ENCODE results near the gene SLC16A8.

The SLC16A8 gene

DNA sequence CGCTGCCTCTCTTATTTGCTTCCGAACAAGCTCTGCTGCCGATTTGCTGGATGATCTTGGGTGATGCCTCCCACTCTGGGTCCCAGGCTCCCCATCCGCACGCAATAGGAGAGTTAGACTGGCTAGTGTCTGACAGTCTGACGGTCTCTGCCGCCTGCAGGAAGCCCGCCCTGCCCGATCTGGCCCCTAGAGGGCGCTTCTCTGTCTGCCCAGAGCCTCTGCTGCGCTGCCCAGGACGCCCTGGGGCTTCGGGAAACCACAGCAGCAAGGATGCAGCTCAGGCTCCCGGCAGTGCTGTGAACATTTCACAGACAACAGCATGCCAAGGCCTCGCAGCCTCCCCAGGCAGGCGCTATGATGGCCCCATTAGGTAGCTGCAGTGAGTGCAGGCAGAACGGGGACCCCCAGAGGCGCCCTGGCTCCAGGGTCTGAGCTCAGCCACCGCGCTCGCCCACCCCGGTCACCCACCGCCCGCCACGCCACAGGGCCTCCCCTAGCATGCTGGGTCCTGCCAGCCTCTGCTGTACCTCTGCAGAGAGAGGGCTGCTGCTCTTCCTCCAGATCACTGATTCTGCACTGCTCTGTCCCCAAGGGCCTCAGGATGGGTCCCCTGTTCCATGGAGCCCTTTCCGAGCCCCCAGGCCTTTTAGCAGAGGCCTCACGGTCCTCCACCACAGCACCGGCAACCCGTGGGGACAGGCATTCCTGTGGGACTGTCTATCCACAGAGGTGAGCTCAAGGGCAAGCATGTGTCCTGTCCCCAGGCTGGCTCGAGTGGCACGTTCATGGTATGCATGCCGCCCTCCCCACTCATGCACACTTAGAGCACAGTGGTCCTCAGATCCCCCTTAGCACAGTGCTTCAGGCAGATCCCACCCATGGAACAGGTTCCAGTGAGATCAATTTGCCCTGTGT, 30.8 kb upstream of the SLC16A8 start:
- no peak overlapping the region for H3K4me3 ChIP-seq (ENCODE audit: low read depth, low read length)

- no peak overlapping the region for H3K4me3 ChIP-seq (ENCODE audit: low read depth, low read length)
Observed at GRCh38 chr22:38112381-38112780, 28.4 kb upstream of the SLC16A8 start.

GRCh38 chr22:38111925-38112355, 28.0 kb upstream of the SLC16A8 start:
- no peak overlapping the region for H3K4me3 ChIP-seq (ENCODE audit: low read depth, low read length)

- no peak overlapping the region for H3K4me3 ChIP-seq (ENCODE audit: low read depth, low read length)
Observed at GRCh38 chr22:38110863-38111852, 27.2 kb upstream of the SLC16A8 start.

- H3K4me3 ChIP-seq (ENCODE audit: low read depth, low read length), result no peak within 1 kb of the TSS
Observed at GRCh38 chr22:38110008-38110862, 26.3 kb upstream of the SLC16A8 start, which contains the start of gene BAIAP2L2. TSS of gene BAIAP2L2 (minus strand) at chr22:38110684. CDS start at chr22:38110525, 159 bp downstream.

GRCh38 chr22:38109371-38110001, 25.5 kb upstream of the SLC16A8 start:
- H3K4me3 ChIP-seq (ENCODE audit: low read depth, low read length), result no peak overlapping the region

- H3K4me3 ChIP-seq (ENCODE audit: low read depth, low read length), result no peak overlapping the region
Observed at GRCh38 chr22:38108561-38109319, 24.8 kb upstream of the SLC16A8 start.

DNA sequence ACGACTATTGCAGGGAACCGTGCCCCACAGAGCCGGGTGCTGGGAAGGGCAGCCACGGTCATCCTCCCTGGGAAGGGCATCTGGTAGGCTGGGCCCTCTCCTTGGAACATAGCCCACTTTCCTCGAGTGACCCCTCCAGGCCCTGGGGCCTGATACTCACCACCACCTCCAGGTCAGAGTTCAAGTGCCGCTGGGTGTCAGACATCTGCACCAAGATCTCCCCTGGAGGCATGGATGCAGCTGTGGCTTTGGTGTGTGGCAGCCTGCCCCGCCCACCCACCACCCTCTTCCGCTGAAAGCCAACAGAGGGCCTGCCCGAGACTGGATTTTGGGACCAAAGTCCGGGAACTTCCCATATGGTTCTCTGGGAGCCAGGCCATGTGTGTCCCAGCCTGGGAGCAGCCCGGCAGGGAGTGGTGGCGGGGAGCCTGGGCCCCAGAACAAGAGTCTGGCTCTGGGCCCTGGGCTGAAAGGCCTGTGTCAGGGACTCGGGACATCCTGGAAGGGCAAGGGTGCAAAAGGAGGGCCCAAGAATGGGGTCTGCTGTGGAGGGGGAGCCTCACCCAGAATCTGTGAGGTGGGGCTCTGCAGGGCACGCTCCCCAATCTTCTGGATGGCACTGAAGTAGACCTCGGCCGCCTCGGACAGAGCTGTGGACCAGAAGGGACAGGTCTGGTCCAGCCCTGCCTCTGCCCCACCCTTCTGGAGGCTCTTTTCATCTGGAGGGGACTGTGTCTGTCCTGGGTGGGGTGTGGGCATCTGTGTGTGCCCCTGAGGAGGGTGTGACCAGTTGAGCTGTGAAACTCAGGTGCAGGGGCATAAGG, 23.9 kb upstream of the SLC16A8 start:
- no peak overlapping the region for H3K4me3 ChIP-seq (ENCODE audit: low read depth, low read length)

DNA sequence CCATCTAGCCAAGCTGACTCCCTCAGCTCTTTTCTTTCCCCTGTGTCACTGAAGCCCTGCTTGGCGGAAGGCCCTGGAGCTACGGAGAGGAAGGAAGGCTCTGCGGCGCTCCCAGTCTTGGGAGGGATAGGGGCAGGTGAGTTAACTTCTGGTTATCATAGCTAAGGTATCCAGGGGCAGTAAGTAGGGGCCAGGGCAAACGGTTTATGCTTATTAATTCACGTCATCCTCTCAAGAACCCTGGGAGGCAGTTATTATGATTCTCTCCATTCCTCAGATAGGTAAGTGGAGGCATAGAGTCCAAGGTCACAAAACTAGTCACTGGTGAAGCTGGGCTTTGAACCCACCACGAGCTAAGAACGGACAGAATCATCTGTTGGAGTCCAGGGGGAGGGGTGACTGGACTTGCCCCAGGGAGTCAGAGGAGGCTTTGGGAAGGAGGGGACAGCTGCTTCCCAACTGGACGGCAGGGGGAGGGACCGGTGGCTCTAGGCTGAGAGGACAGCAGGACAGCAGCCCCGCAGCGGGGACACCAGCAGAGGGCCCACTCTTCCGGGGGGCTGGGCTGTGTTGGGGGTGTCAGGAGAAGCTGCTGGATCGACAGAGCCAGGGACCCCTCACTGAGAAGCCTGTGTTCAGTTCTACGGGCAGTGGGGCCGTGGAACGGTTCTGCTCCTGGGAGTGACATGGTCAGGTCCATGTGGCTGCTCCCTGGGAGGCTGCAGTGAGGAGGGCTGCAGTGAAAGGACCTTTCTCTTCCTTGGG, 23.0 kb upstream of the SLC16A8 start:
- no peak overlapping the region for H3K4me3 ChIP-seq (ENCODE audit: low read depth, low read length)

- H3K4me3 ChIP-seq (ENCODE audit: low read depth, low read length), result no peak overlapping the region
Observed at GRCh38 chr22:38104084-38104483, 20.1 kb upstream of the SLC16A8 start.

- no peak overlapping the region for H3K4me3 ChIP-seq (ENCODE audit: low read depth, low read length)
Observed at GRCh38 chr22:38103641-38104040, 19.7 kb upstream of the SLC16A8 start.

- no peak overlapping the region for H3K4me3 ChIP-seq (ENCODE audit: low read depth, low read length)
Observed at GRCh38 chr22:38098410-38099249, 14.6 kb upstream of the SLC16A8 start.

- peak overlapping the region; percentile 33 for H3K4me3 ChIP-seq (ENCODE audit: low read depth, low read length)
Observed at GRCh38 chr22:38097557-38098409, 13.8 kb upstream of the SLC16A8 start.

DNA sequence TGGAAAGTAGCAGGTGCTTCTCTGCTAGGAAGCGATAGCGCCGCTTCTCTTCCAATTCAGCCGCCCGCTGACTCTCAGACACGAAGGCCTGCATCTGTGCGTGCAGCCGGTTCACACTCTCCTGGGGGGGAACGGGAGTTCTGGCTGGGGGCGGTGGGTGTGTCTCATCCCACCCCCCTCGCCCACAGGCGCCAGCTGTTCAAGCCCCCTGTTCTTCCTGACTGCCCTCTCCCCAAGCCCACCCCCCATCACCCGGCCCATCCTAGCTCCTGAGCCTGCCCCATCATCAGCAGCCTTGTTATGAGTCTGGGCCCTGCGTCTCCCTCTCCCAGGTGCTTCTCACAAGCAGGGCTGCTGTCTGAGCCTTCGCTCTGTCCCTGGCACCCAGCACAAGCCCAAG, 13.1 kb upstream of the SLC16A8 start:
- H3K4me3 ChIP-seq (ENCODE audit: low read depth, low read length), result peak overlapping the region; percentile 33

DNA sequence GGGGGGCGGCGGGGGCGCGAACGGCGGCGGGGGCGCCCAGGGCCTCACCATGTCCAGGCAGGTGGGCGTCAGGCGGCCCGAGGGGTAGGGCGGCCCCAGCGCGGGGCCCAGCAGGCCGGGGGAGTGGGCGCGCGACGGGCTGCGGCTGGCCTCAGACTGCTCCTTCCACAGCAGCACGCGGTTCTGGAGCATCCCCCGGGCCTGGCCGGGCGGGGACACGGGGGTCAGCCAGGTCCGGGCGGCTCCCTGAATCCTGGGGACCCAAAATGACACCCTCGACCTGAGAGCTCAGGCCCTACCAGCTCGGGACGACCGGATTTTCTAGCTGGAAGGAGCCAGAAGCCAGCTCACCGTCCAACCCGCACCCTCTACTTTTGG, 5.5 kb upstream of the SLC16A8 start:
- H3K4me3 ChIP-seq (ENCODE audit: low read depth, low read length), result peak overlapping the region; percentile 6

All from iPS-11a (cell line).